Transverse colon (tissue), 4 donors: ENCODE data around the gene PPP1R14D.

Experiments
- CTCF ChIP-seq, 5 experiments: fragments of 200-600 bp in 3 of 5; fragments of 450-650 bp in 2 of 5; sonication (generic) in 3 of 5; IDR thresholded peaks; 1 replicate in 2 of 5; 2 replicates in 3 of 5; pipeline ENCODE4 v1.5.1; 2016 to 2017; ENCODE audit warnings: antibody characterized with exemption in 5 of 5, inconsistent platforms in 3 of 5, mild to moderate bottlenecking in 2 of 5, moderate library complexity in 1 of 5
- EP300 ChIP-seq: sonication (generic); formaldehyde crosslinking; IDR thresholded peaks from one replicate; pipeline ENCODE4 v1.6.1; 2017; ENCODE audit warnings: antibody characterized with exemption, low read depth
- POLR2A ChIP-seq: fragments of 450-650 bp; IDR thresholded peaks from one replicate; pipeline ENCODE4 v1.6.1; 2016; ENCODE audit warnings: antibody characterized with exemption, mild to moderate bottlenecking, moderate library complexity
- POLR2AphosphoS5 ChIP-seq, 3 donors: sonication (generic); formaldehyde crosslinking; IDR thresholded peaks; one replicate each; pipeline ENCODE4 v1.6.1; 2016; ENCODE audit warnings: antibody characterized with exemption in 3 of 3

DNA sequence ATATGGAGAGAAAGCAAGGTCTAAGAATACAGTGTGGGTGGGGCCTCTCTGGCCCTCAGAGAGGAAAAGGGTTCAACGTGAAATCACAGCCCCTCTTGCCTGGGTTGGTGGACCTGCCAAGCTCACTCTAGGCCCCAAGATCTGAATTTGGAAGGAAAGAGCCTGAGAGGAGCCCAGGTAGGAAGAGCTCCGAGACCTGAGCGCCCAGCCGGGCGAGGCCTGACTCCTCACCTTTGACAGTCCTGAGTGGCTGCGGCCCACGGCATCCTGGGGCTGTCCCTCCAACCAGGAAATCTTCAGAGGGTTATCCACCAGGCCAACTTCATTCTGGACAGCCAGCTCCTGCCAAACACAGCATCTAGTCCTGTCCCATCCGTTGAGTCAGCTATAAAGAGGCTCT, 55.0 kb downstream of the PPP1R14D start:
- no peak for TF ChIP-seq POLR2A
- no peak for TF ChIP-seq CTCF (IDR thresholded peaks at IDR 0.05)
- TF ChIP-seq POLR2AphosphoS5 (IDR thresholded peaks at IDR 0.05), result no peak
- TF ChIP-seq EP300, result no peak
